MCF 10A (cell line): ENCODE results near the gene OAF. TPM values are rescaled to one million over a fixed set of nuclear protein-coding genes. Genes with fewer than 3 reads are reported as not detected.

Experiments used
- BruUV-seq: library from RNA; stranded (reverse); fragments of 400-500 nt; replicated peaks from 2 replicates; lab custom pipeline; 2021; lab: Mats Ljungman, UMichigan
- CTCF ChIA-PET: fragments of 300-600 bp; sonication (Branson Sonifier 250); formaldehyde crosslinking; extraction: SDS; loops from one replicate; lab custom pipeline; 2021; ENCODE audit warnings: antibody characterized with exemption, inconsistent platforms; lab: Yijun Ruan, JAX
- POLR2A ChIA-PET: fragments of 300-600, 350-650 bp; sonication (Branson Sonifier 250); formaldehyde crosslinking; extraction: SDS; loops from one replicate; lab custom pipeline; 2020; ENCODE audit warnings: antibody characterized with exemption, inconsistent platforms; lab: Yijun Ruan, JAX
- DNase-seq: peaks from one replicate; pipeline ENCODE4 v3.0.0-alpha.2; 2018; ENCODE audit not compliant: unreplicated experiment
- H3K27ac Mint-ChIP-seq: one replicate; pipeline ENCODE4 v1.8.0; 2022; ENCODE audit warnings: mild to moderate bottlenecking, low read depth, mixed read lengths; ENCODE audit not compliant: unreplicated experiment
- H3K27me3 Mint-ChIP-seq: one replicate; pipeline ENCODE4 v1.8.0; 2022; ENCODE audit warnings: mixed read lengths; ENCODE audit not compliant: insufficient read depth, unreplicated experiment
- H3K36me3 Mint-ChIP-seq: one replicate; pipeline ENCODE4 v1.8.0; 2022; ENCODE audit warnings: mild to moderate bottlenecking, moderate library complexity, mixed read lengths; ENCODE audit not compliant: insufficient read depth, unreplicated experiment
- H3K4me1 Mint-ChIP-seq: one replicate; pipeline ENCODE4 v1.8.0; 2022; ENCODE audit warnings: mixed read lengths; ENCODE audit not compliant: insufficient read depth, unreplicated experiment
- H3K4me3 Mint-ChIP-seq: one replicate; pipeline ENCODE4 v1.8.0; 2022; ENCODE audit warnings: mild to moderate bottlenecking, moderate library complexity, mixed read lengths; ENCODE audit not compliant: unreplicated experiment
- H3K9me3 Mint-ChIP-seq: one replicate; pipeline ENCODE4 v1.8.0; 2022; ENCODE audit warnings: mixed read lengths; ENCODE audit not compliant: unreplicated experiment
- intact Hi-C: fragments of 100-400 bp; cut with micrococcal nuclease; formaldehyde crosslinking; loops from 2 replicates; pipeline ENCODE4 v1.14.1; 2022
- total RNA-seq: library from RNA; stranded (reverse); gene quantifications from 2 replicates; pipeline ENCODE4 v1.2.3, GENCODE V29; 2022
- TF ChIP-seq, protein P1 (sequence below): fragments of 200-600 bp; IDR thresholded peaks from one replicate; pipeline ENCODE4 v1.8.0; 2022; ENCODE audit warnings: antibody characterized with exemption, mild to moderate bottlenecking; ENCODE audit not compliant: unreplicated experiment

Gene OAF
- total RNA-seq, 1 experiment from 2014 or later: 21.6 TPM

DNA sequence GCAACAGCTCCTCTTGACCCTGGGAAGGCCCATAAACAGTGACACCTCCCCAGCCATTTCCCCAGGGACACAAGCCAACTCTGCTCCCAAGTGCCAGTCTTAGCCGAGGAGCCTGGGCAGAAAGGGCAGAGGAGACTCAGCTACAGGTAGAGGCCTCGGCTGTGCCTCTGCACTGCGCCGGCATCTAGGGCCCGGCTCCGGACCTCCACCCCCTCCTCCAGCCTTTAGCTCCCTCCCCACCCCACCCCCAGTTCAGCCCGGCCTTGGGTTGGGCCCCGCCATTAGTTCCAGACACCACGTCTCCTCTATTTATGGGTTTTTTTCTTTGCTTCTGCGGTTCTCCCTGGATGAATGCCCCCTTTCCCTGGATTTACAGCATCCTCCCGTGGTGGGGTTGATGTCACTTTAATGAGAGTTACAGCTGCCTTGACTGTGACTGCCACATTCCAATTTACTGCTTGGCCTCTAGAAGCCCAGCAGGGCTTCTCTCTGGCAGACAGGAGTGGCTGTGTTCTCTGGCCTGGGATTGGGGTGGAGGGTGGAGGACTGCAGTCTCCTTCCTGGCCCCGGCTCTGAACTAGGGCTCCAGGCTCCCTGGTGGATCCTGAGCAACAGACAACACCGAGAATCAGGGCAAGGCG is 13.5 kb upstream of the OAF start:
- ChIA-PET CTCF (interaction anchor here (1.1 to 1.6 kb wide), 3 partner anchors 25 to 105 kb away, joined by 3 to 6 read pairs (median 5); no protein-coding TSS in a partner anchor), POLR2A (no interaction called here)
- H3K36me3 Mint-ChIP-seq: peaks cover 7% of the 10 kb centered on the region
- no TSS peak for BruUV-seq
- H3K4me3 Mint-ChIP-seq: no peak overlapping the region
- intact Hi-C loops: no loop called here
- H3K27ac Mint-ChIP-seq: no peak overlapping the region
- H3K9me3 Mint-ChIP-seq: no peaks in the 10 kb centered on the region
- no peak for DNase-seq
- H3K27me3 Mint-ChIP-seq: no peaks in the 10 kb centered on the region
- TF ChIP-seq, protein P1, sequence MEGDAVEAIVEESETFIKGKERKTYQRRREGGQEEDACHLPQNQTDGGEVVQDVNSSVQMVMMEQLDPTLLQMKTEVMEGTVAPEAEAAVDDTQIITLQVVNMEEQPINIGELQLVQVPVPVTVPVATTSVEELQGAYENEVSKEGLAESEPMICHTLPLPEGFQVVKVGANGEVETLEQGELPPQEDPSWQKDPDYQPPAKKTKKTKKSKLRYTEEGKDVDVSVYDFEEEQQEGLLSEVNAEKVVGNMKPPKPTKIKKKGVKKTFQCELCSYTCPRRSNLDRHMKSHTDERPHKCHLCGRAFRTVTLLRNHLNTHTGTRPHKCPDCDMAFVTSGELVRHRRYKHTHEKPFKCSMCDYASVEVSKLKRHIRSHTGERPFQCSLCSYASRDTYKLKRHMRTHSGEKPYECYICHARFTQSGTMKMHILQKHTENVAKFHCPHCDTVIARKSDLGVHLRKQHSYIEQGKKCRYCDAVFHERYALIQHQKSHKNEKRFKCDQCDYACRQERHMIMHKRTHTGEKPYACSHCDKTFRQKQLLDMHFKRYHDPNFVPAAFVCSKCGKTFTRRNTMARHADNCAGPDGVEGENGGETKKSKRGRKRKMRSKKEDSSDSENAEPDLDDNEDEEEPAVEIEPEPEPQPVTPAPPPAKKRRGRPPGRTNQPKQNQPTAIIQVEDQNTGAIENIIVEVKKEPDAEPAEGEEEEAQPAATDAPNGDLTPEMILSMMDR: no peak
- no peaks in the 10 kb centered on the region for H3K4me1 Mint-ChIP-seq

DNA sequence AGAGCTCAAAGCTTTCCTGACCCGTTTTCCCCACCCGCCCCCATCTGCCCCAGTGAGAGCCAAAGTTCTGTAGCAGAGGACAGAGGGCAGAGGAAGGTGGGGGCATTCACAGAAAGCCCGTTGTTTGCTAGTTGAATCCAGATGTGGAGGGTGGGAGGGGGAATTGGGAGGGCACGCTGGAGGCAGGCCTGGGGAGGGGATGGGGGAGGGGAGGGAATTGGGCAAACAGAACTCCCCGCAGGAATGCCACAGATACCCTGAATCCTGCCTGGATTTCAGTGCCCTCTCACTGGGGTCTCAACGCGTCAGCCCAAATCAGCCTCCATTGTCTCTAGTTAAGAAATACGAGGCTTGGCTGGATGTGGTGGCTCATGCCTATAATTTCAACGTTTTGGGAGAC is 12.9 kb upstream of the OAF start:
- no peak for DNase-seq
- BruUV-seq: no TSS peak
- Mint-ChIP-seq H3K4me3 (no peak overlapping the region), H3K36me3 (peaks cover 7% of the 10 kb centered on the region), H3K4me1 (no peaks in the 10 kb centered on the region), H3K27ac (no peak overlapping the region), H3K9me3 (no peaks in the 10 kb centered on the region), H3K27me3 (no peaks in the 10 kb centered on the region)
- ChIA-PET POLR2A (no interaction called here), CTCF (interaction anchor here (0.5 to 0.6 kb wide), 2 partner anchors 10 to 16 kb away, joined by 3 to 4 read pairs; no protein-coding TSS in a partner anchor)
- TF ChIP-seq, protein P1: no peak
- intact Hi-C loops: no loop called here

DNA sequence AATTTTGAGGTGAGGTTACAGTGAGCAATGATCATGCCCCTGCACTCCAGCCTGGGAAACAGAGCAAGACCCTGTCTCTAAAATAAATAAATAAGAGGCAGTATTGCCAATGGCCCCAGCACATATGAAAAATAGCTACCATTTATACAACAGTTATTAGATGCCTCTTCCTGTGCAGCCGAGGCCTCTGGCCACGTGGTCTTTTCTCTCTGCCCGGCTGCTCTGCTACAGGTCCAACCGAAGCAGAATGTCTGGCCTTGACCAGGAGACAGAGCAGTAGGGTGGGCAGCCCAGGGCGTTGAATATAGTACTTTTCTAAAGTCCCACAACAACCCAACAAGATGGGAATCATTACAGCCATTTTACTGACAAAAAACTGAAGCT is 12.4 kb upstream of the OAF start:
- TF ChIP-seq, protein P1: no peak
- CTCF ChIA-PET: interaction anchor here (0.5 to 0.7 kb wide), 3 partner anchors 9 to 739 kb away, joined by 3 to 4 read pairs (median 3); no protein-coding TSS in a partner anchor
- no peak overlapping the region for H3K27ac Mint-ChIP-seq
- H3K27me3 Mint-ChIP-seq: no peaks in the 10 kb centered on the region
- POLR2A ChIA-PET: no interaction called here
- no TSS peak for BruUV-seq
- intact Hi-C loops: no loop called here
- no peak for DNase-seq
- H3K4me3 Mint-ChIP-seq: no peak overlapping the region
- peaks cover 4% of the 10 kb centered on the region for H3K36me3 Mint-ChIP-seq
- H3K4me1 Mint-ChIP-seq: no peaks in the 10 kb centered on the region
- H3K9me3 Mint-ChIP-seq: no peaks in the 10 kb centered on the region

DNA sequence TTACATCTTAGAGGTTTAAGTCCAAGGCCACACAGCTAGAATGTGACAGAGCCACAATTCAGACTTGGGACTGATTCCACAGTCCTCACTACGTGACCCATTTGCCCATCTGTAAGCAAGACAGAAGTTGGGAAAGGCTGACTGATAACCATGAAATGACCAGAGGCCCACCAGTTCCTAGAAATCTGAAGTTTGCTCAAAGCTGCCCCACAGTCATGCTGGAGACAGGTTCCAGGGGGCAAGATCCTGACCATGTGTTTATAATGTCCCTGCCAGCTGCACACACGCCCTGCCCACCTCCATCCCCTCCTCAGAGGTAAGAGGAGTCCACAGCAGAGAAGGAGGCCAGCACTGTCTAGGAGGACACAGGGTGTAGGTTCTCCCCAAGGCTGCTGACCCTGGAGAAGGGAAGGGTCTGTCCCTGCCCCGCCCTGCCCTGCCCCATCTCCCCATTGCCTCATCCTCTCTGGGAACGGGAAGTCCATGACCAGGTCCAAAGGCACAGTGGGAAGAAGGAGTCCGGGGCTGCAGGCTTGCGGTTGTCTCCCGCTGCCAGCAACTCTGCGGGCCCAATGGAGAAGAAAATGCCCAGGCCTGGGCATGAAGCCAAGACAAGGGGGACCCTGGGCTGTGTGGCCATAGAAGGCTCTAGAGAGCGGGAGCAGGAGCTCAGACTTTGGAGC is 11.9 kb upstream of the OAF start:
- Mint-ChIP-seq H3K36me3 (no peaks in the 10 kb centered on the region), H3K9me3 (no peaks in the 10 kb centered on the region), H3K27me3 (no peaks in the 10 kb centered on the region), H3K4me3 (no peak overlapping the region), H3K4me1 (no peaks in the 10 kb centered on the region), H3K27ac (no peak overlapping the region)
- CTCF ChIA-PET: interaction anchor here (0.5 to 0.7 kb wide), 2 partner anchors 9 to 739 kb away, joined by 3 to 4 read pairs; no protein-coding TSS in a partner anchor
- intact Hi-C loops: no loop called here
- BruUV-seq: no TSS peak
- DNase-seq: no peak
- POLR2A ChIA-PET: no interaction called here
- TF ChIP-seq, protein P1: no peak
